Neural cell (in vitro differentiated cells): ENCODE data around the gene TET1. TPM values are rescaled to one million over a fixed set of nuclear protein-coding genes. Genes with fewer than 3 reads are reported as not detected.

ENCODE experiments used
- H2AFZ ChIP-seq: fragments of 200-600, 300-800 bp; sonication (generic), shearing (Covaris generic); 2 replicates; pipeline ENCODE4 v1.6.0; 2014; ENCODE audit warnings: low read depth, mild to moderate bottlenecking, antibody characterized with exemption, low read length, moderate library complexity
- H3F3A ChIP-seq: fragments of 200-600 bp; shearing (Covaris generic); 2 replicates; pipeline ENCODE4 v1.6.1; 2016; ENCODE audit warnings: mild to moderate bottlenecking, moderate library complexity, mixed read lengths, antibody characterized with exemption, low read length; ENCODE audit not compliant: insufficient read depth, poor library complexity, severe bottlenecking
- H3K27ac ChIP-seq: fragments of 200-600, 300-800 bp; sonication (generic), shearing (Covaris generic); 2 replicates; pipeline ENCODE4 v1.5.1; 2014; ENCODE audit warnings: mild to moderate bottlenecking, low read length, moderate library complexity
- H3K27me3 ChIP-seq: fragments of 300-800, 200-600 bp; sonication (generic), shearing (Covaris generic); 2 replicates; pipeline ENCODE4 v1.6.0; 2014; ENCODE audit warnings: mild to moderate bottlenecking, low read depth, low read length, moderate library complexity; ENCODE audit not compliant: insufficient read depth
- H3K36me3 ChIP-seq: fragments of 300-800, 200-600 bp; sonication (generic), shearing (Covaris generic); 2 replicates; pipeline ENCODE4 v1.5.1; 2014; ENCODE audit warnings: mild to moderate bottlenecking, antibody characterized with exemption, low read length, moderate library complexity; ENCODE audit not compliant: insufficient read depth
- H3K4me2 ChIP-seq: fragments of 300-800, 200-600 bp; sonication (generic), shearing (Covaris generic); 2 replicates; pipeline ENCODE4 v1.6.0; 2014; ENCODE audit warnings: mild to moderate bottlenecking, low read length
- H3K4me3 ChIP-seq: fragments of 300-800, 200-600 bp; sonication (generic), shearing (Covaris generic); 2 replicates; pipeline ENCODE4 v1.5.1; 2014; ENCODE audit warnings: mild to moderate bottlenecking, low read length, moderate library complexity
- H3K79me2 ChIP-seq: fragments of 200-600 bp; shearing (Covaris generic); replicated peaks from 2 replicates; pipeline ENCODE4 v1.6.0; 2014; ENCODE audit warnings: mild to moderate bottlenecking, low read length, moderate library complexity; ENCODE audit not compliant: insufficient read depth
- H3K9ac ChIP-seq: fragments of 300-800, 200-600 bp; sonication (generic), shearing (Covaris generic); 2 replicates; pipeline ENCODE4 v1.6.1; 2016; ENCODE audit warnings: mild to moderate bottlenecking, low read length, mixed read lengths
- H3K9me2 ChIP-seq: fragments of 200-600 bp; shearing (Covaris generic); 2 replicates; pipeline ENCODE4 v1.6.1; 2016; ENCODE audit warnings: mild to moderate bottlenecking, low read length, mixed read lengths; ENCODE audit not compliant: insufficient read depth
- H3K9me3 ChIP-seq: fragments of 200-600, 300-800 bp; sonication (generic), shearing (Covaris generic); 2 replicates; pipeline ENCODE4 v1.6.1; 2016; ENCODE audit warnings: mild to moderate bottlenecking, mixed run types, low read length, moderate library complexity, mixed read lengths
- H4K20me1 ChIP-seq: fragments of 200-600 bp; shearing (Covaris generic); 2 replicates; pipeline ENCODE4 v1.6.1; 2016; ENCODE audit warnings: mild to moderate bottlenecking, mixed run types; ENCODE audit not compliant: insufficient read depth
- EP300 ChIP-seq: fragments of 450-650 bp; conservative IDR thresholded peaks from 2 replicates; pipeline ENCODE4 v1.6.1; 2014; ENCODE audit warnings: antibody characterized with exemption, mild to moderate bottlenecking, moderate library complexity; ENCODE audit not compliant: poor library complexity, severe bottlenecking
- EZH2 ChIP-seq: fragments of 200-600, 300-800 bp; shearing (Covaris generic), sonication (generic); IDR thresholded peaks from 2 replicates; pipeline ENCODE4 v1.6.1; 2014; ENCODE audit warnings: antibody characterized with exemption, low read length, borderline replicate concordance, mild to moderate bottlenecking; ENCODE audit not compliant: insufficient read depth, poor library complexity, severe bottlenecking
- MXI1 ChIP-seq: fragments of 450-650 bp; conservative IDR thresholded peaks from 2 replicates; pipeline ENCODE4 v1.6.1; 2014; ENCODE audit warnings: antibody characterized with exemption, mild to moderate bottlenecking; ENCODE audit not compliant: poor library complexity, severe bottlenecking
- POLR2AphosphoS5 ChIP-seq: IDR thresholded peaks from 2 replicates; pipeline ENCODE4 v1.6.1; 2012
- RAD21 ChIP-seq: fragments of 450-650 bp; conservative IDR thresholded peaks from 2 replicates; pipeline ENCODE4 v1.6.1; 2014; ENCODE audit warnings: antibody characterized with exemption, mild to moderate bottlenecking, moderate library complexity
- SMC3 ChIP-seq: fragments of 450-650 bp; conservative IDR thresholded peaks from 2 replicates; pipeline ENCODE4 v1.6.1; 2014; ENCODE audit warnings: antibody characterized with exemption, mild to moderate bottlenecking, moderate library complexity; ENCODE audit not compliant: poor library complexity
- polyA plus RNA-seq: library from polyadenylated mRNA; depleted of rRNA; stranded (reverse); fragments of >200 nt; gene quantifications from 2 replicates; pipeline ENCODE4 v1.2.3, GENCODE V29; 2014
- TF ChIP-seq, protein P1 (sequence below): IDR thresholded peaks from 2 replicates; pipeline ENCODE4 v1.6.1; 2012; ENCODE audit warnings: borderline replicate concordance
- TF ChIP-seq, protein P2 (sequence below): fragments of 450-650 bp; IDR thresholded peaks from 2 replicates; pipeline ENCODE4 v1.5.1; 2014; ENCODE audit warnings: antibody characterized with exemption, mild to moderate bottlenecking, moderate library complexity; ENCODE audit not compliant: poor library complexity, severe bottlenecking

The TET1 gene
- polyA plus RNA-seq, 1 donor from 2014 or later: 3.6 TPM

DNA sequence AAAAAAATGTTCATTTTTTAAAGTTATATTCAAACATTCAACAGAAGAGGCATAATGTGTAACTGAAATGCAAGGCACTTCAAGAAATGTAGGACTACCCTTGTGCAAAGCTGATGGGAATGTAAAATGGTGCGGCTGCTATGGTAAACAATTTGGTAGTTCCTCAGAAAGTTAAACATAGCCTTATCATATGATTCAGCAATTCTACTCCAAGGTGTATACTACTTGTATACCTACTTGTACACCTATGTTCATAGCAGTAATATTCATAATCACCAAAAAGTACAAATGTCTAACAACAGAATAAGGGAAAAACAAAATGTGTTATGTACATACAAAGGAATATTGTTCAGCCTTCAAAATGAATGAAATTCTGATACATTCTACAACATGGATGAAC lies 37.3 kb downstream of the TET1 start:
- no peaks in the 10 kb centered on the region for H3K36me3 ChIP-seq
- no peak overlapping the region for H3K4me2 ChIP-seq
- H4K20me1 ChIP-seq: no peaks in the 10 kb centered on the region
- no peak for TF ChIP-seq POLR2AphosphoS5
- TF ChIP-seq, protein P1, sequence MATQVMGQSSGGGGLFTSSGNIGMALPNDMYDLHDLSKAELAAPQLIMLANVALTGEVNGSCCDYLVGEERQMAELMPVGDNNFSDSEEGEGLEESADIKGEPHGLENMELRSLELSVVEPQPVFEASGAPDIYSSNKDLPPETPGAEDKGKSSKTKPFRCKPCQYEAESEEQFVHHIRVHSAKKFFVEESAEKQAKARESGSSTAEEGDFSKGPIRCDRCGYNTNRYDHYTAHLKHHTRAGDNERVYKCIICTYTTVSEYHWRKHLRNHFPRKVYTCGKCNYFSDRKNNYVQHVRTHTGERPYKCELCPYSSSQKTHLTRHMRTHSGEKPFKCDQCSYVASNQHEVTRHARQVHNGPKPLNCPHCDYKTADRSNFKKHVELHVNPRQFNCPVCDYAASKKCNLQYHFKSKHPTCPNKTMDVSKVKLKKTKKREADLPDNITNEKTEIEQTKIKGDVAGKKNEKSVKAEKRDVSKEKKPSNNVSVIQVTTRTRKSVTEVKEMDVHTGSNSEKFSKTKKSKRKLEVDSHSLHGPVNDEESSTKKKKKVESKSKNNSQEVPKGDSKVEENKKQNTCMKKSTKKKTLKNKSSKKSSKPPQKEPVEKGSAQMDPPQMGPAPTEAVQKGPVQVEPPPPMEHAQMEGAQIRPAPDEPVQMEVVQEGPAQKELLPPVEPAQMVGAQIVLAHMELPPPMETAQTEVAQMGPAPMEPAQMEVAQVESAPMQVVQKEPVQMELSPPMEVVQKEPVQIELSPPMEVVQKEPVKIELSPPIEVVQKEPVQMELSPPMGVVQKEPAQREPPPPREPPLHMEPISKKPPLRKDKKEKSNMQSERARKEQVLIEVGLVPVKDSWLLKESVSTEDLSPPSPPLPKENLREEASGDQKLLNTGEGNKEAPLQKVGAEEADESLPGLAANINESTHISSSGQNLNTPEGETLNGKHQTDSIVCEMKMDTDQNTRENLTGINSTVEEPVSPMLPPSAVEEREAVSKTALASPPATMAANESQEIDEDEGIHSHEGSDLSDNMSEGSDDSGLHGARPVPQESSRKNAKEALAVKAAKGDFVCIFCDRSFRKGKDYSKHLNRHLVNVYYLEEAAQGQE: no peak
- TF ChIP-seq RAD21: no peak
- TF ChIP-seq SMC3: no peak
- TF ChIP-seq EZH2: no peak
- TF ChIP-seq EP300: no peak
- TF ChIP-seq, protein P2, sequence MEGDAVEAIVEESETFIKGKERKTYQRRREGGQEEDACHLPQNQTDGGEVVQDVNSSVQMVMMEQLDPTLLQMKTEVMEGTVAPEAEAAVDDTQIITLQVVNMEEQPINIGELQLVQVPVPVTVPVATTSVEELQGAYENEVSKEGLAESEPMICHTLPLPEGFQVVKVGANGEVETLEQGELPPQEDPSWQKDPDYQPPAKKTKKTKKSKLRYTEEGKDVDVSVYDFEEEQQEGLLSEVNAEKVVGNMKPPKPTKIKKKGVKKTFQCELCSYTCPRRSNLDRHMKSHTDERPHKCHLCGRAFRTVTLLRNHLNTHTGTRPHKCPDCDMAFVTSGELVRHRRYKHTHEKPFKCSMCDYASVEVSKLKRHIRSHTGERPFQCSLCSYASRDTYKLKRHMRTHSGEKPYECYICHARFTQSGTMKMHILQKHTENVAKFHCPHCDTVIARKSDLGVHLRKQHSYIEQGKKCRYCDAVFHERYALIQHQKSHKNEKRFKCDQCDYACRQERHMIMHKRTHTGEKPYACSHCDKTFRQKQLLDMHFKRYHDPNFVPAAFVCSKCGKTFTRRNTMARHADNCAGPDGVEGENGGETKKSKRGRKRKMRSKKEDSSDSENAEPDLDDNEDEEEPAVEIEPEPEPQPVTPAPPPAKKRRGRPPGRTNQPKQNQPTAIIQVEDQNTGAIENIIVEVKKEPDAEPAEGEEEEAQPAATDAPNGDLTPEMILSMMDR: no peak
- no peak overlapping the region for H3K4me3 ChIP-seq
- no peaks in the 10 kb centered on the region for H3F3A ChIP-seq
- H2AFZ ChIP-seq: no peak overlapping the region
- no peak overlapping the region for H3K27ac ChIP-seq
- H3K9me3 ChIP-seq: no peaks in the 10 kb centered on the region
- H3K9me2 ChIP-seq: no peaks in the 10 kb centered on the region
- H3K27me3 ChIP-seq: no peaks in the 10 kb centered on the region
- H3K9ac ChIP-seq: no peak overlapping the region
- H3K79me2 ChIP-seq: peaks cover 29% of the 10 kb centered on the region

DNA sequence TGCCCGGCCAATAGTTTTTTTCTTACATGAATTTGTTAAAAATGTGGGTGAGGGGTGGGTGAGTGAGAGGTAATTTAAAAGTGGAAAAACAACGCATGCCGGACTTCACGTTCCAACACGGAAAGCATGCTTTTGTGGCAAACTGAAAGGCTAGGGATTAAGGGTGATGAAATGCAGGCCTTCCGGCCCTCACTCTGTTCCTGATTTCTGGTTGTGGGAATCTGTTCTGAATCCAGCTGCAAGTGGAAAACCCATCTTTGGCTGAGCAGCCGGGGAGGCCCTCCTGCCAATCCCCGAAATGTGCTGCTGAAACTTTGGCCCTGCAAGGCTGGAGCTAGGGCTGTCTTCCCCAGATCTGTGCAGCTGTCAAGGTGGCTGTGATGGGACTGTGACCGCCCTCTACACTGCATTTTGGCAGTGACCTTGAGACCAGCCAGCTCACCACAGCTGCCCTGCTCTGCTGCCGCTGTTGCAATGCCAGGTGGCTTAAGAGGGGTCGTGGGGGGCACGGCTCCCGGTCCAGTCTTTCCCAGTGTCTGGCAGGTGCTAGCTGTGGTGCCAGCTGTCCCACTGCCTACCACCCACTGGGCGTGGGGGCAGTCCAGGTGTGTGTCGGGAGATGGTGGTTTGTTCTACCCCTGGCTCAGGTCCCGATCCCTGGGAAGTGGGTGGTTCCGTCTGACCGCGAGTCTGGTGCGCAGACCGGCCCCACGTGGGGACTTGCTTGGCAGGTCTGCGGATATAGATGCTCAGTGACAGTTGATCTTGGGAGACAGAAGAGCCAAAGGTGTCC lies 39.0 kb downstream of the TET1 start:
- Histone ChIP-seq H3K36me3 (no peaks in the 10 kb centered on the region), H3F3A (no peaks in the 10 kb centered on the region), H4K20me1 (no peaks in the 10 kb centered on the region), H3K27ac (peak overlapping the region; percentile 95), H3K4me2 (peak overlapping the region; percentile 97), H3K9me2 (no peaks in the 10 kb centered on the region), H3K79me2 (peaks cover 37% of the 10 kb centered on the region), H3K4me3 (peak overlapping the region; percentile 71), H3K27me3 (no peaks in the 10 kb centered on the region), H3K9ac (peak overlapping the region; percentile 86), H3K9me3 (no peaks in the 10 kb centered on the region), H2AFZ (peak overlapping the region; percentile 100)
- TF ChIP-seq EZH2: no peak
- TF ChIP-seq POLR2AphosphoS5: peak; percentile 13

DNA sequence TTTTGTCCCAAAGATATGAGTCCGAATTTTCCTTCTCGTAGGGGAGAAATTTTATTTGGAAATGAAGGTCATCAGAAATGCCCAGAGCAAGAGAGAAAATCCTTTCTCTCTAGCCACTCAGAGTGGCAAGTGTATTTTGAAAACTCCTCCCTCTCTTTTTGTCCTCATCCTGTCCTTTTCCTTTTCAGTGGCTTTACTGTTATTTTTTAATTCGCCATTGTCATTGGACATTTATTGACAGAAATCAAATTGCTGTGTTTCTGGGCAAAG lies 39.6 kb downstream of the TET1 start:
- no peaks in the 10 kb centered on the region for H3K9me2 ChIP-seq
- peak overlapping the region; percentile 95 for H3K27ac ChIP-seq
- TF ChIP-seq, protein P1: no peak
- TF ChIP-seq RAD21 (no peak), EP300 (no peak), SMC3 (no peak), POLR2AphosphoS5 (no peak), EZH2 (no peak), MXI1 (no peak)
- TF ChIP-seq, protein P2: no peak
- H3K4me2 ChIP-seq: peak overlapping the region; percentile 97
- peak overlapping the region; percentile 71 for H3K4me3 ChIP-seq
- no peaks in the 10 kb centered on the region for H3K9me3 ChIP-seq
- H3K9ac ChIP-seq: peak overlapping the region; percentile 86
- peaks cover 41% of the 10 kb centered on the region for H3K79me2 ChIP-seq
- peak overlapping the region; percentile 100 for H2AFZ ChIP-seq
- H3K27me3 ChIP-seq: no peaks in the 10 kb centered on the region
- H3K36me3 ChIP-seq: no peaks in the 10 kb centered on the region
- H3F3A ChIP-seq: no peaks in the 10 kb centered on the region
- H4K20me1 ChIP-seq: no peaks in the 10 kb centered on the region
